GM23248 (cell line): ENCODE data around the gene TMEM98. TPM values are rescaled to one million over a fixed set of nuclear protein-coding genes. Genes with fewer than 3 reads are reported as not detected.

Experiments
- DNase-seq: peaks from one replicate; pipeline ENCODE4 v3.0.0-alpha.2; 2015
- H2AFZ ChIP-seq: fragments of 200-600 bp; sonication (generic); 2 replicates; pipeline ENCODE4 v1.6.1; 2016; ENCODE audit warnings: antibody characterized with exemption
- H3F3A ChIP-seq: fragments of 200-600 bp; sonication (generic); 2 replicates; pipeline ENCODE4 v1.6.1; 2016; ENCODE audit warnings: mild to moderate bottlenecking, antibody characterized with exemption, mixed run types; ENCODE audit not compliant: insufficient read depth
- H3K27ac ChIP-seq: fragments of 200-600 bp; sonication (generic); 2 replicates; pipeline ENCODE4 v1.5.1; 2016; ENCODE audit warnings: mild to moderate bottlenecking
- H3K27me3 ChIP-seq: fragments of 200-600 bp; sonication (generic); replicated peaks from 2 replicates; pipeline ENCODE4 v1.6.1; 2016; ENCODE audit warnings: mild to moderate bottlenecking; ENCODE audit not compliant: insufficient read depth
- H3K36me3 ChIP-seq: fragments of 200-600 bp; sonication (generic); 2 replicates; pipeline ENCODE4 v1.6.1; 2016; ENCODE audit warnings: low read depth, mild to moderate bottlenecking
- H3K4me1 ChIP-seq: fragments of 200-600 bp; sonication (generic); 2 replicates; pipeline ENCODE4 v1.6.1; 2016; ENCODE audit warnings: mild to moderate bottlenecking; ENCODE audit not compliant: insufficient read depth
- H3K4me2 ChIP-seq: fragments of 200-600 bp; sonication (generic); one replicate; pipeline ENCODE4 v1.6.1; 2016; ENCODE audit warnings: mild to moderate bottlenecking; ENCODE audit not compliant: unreplicated experiment
- H3K4me3 ChIP-seq: fragments of 200-600 bp; sonication (generic); 2 replicates; pipeline ENCODE4 v1.5.1; 2016; ENCODE audit warnings: mild to moderate bottlenecking
- H3K79me2 ChIP-seq: fragments of 200-600 bp; sonication (generic); 2 replicates; pipeline ENCODE4 v1.6.1; 2016; ENCODE audit warnings: mild to moderate bottlenecking; ENCODE audit not compliant: insufficient read depth
- H3K9ac ChIP-seq: fragments of 200-600 bp; sonication (generic); 2 replicates; pipeline ENCODE4 v1.6.1; 2016; ENCODE audit warnings: mild to moderate bottlenecking
- H3K9me2 ChIP-seq: fragments of 200-600 bp; sonication (generic); 2 replicates; pipeline ENCODE4 v1.6.1; 2016; ENCODE audit warnings: mixed run types, mild to moderate bottlenecking, moderate library complexity; ENCODE audit not compliant: insufficient read depth
- H3K9me3 ChIP-seq: fragments of 200-600 bp; sonication (generic); one replicate; pipeline ENCODE4 v1.6.1; 2017; ENCODE audit warnings: low read depth
- H4K20me1 ChIP-seq: fragments of 200-600 bp; sonication (generic); 2 replicates; pipeline ENCODE4 v1.6.0; 2016; ENCODE audit not compliant: insufficient read depth
- EZH2 ChIP-seq: fragments of 200-600 bp; sonication (generic); IDR thresholded peaks from 2 replicates; pipeline ENCODE4 v1.6.1; 2018; ENCODE audit warnings: antibody characterized with exemption, mild to moderate bottlenecking; ENCODE audit not compliant: insufficient read depth, poor library complexity, severe bottlenecking
- EZH2phosphoT487 ChIP-seq: fragments of 200-600 bp; sonication (generic); IDR thresholded peaks from 2 replicates; pipeline ENCODE4 v1.6.1; 2018; ENCODE audit warnings: antibody characterized with exemption, moderate library complexity, mild to moderate bottlenecking, low read depth; ENCODE audit not compliant: insufficient read depth
- WGBS, 2 experiments: methylation state at CpG; one replicate each; pipeline ENCODE4 v1.1.6; 2015 to 2017; ENCODE audit warnings: low lambda C conversion rate in 2 of 2, low coverage in 1 of 2; ENCODE audit errors: missing lambda C conversion rate in 2 of 2; 5-methylcytosine and 5-hydroxymethylcytosine counted together
- in situ Hi-C: fragments of 300-500 bp; cut with MboI; formaldehyde crosslinking; loops from 2 replicates; pipeline ENCODE4 v1.15.0; 2020
- polyA plus RNA-seq: library from polyadenylated mRNA; unstranded; fragments of >200 nt; fragmentation: Nextera tagmentation; extraction: Ambion mirVana; gene quantifications from 2 replicates; pipeline ENCODE4 v1.2.1, GENCODE V29; 2016
- total RNA-seq: library from RNA; depleted of rRNA; stranded (reverse); fragments of >200 nt; shearing (Covaris generic); gene quantifications from 2 replicates; pipeline ENCODE4 v1.2.3, GENCODE V29; 2014; rRNA removed

The TMEM98 gene
- total RNA-seq = 143 and 148 TPM in 2 replicates
- polyA plus RNA-seq = 153 and 157 TPM in 2 replicates

- WGBS, 2 experiments = 0 to 1% methylated on average over 39 to 45 of the region's 99 CpGs
- peak within 1 kb of the TSS; percentile 97 for H2AFZ ChIP-seq
Measured at GRCh38 chr17:32927724-32928585, at the start of gene TMEM98. Gene TMEM98, plus strand, starts transcription at chr17:32928153. Its CDS starts 3,376 bp downstream, at chr17:32931529.

GRCh38 chr17:32878211-32878610 is 49.7 kb upstream of the TMEM98 start:
- peaks cover 55% of the 10 kb centered on the region for H3F3A ChIP-seq
- no peaks in the 10 kb centered on the region for H3K27me3 ChIP-seq
- H3K36me3 ChIP-seq = no peaks in the 10 kb centered on the region
- H3K27ac ChIP-seq = peak overlapping the region; percentile 71
- TF ChIP-seq EZH2 = no peak
- TF ChIP-seq EZH2phosphoT487 = no peak
- in situ Hi-C loops = no loop called here
- DNase-seq = peak; percentile 98
- peak overlapping the region; percentile 68 for H3K4me3 ChIP-seq
- no peaks in the 10 kb centered on the region for H3K9me2 ChIP-seq
- H2AFZ ChIP-seq = no peak overlapping the region
- H3K9ac ChIP-seq = peak overlapping the region; percentile 67
- H4K20me1 ChIP-seq = no peaks in the 10 kb centered on the region
- peaks cover 57% of the 10 kb centered on the region for H3K4me1 ChIP-seq
- no peaks in the 10 kb centered on the region for H3K9me3 ChIP-seq
- WGBS, 2 experiments = 28 to 34% methylated on average over 3 of the region's 3 CpGs
- H3K79me2 ChIP-seq = peaks cover 33% of the 10 kb centered on the region
- H3K4me2 ChIP-seq = peak overlapping the region; percentile 82

More at GRCh38 chr17:32927724-32928585, at the start of gene TMEM98:
- Histone ChIP-seq H3K9me2 (no peaks in the 10 kb centered on the region), H3K27me3 (no peaks in the 10 kb centered on the region), H3F3A (peaks cover 6% of the 10 kb centered on the region), H3K4me1 (peaks cover 14% of the 10 kb centered on the region; the same call in 1 of the 2 replicates), H3K9ac (peak within 1 kb of the TSS; percentile 95), H3K4me2 (peak within 1 kb of the TSS; percentile 96), H3K36me3 (peaks cover 6% of the 10 kb centered on the region; the same call in 1 of the 2 replicates), H3K4me3 (peak within 1 kb of the TSS; percentile 85), H3K79me2 (peaks cover 19% of the 10 kb centered on the region), H3K27ac (peak within 1 kb of the TSS; percentile 45), H3K9me3 (no peaks in the 10 kb centered on the region), H4K20me1 (no peaks in the 10 kb centered on the region)
- TF ChIP-seq EZH2 (no peak), EZH2phosphoT487 (no peak)
- in situ Hi-C loops = no loop called here
- DNase-seq = peak; percentile 73

- H3F3A ChIP-seq = peaks cover 62% of the 10 kb centered on the region
- TF ChIP-seq EZH2phosphoT487 (no peak), EZH2 (no peak)
- H3K4me1 ChIP-seq = peaks cover 55% of the 10 kb centered on the region
- no peak overlapping the region for H3K4me3 ChIP-seq
- H3K27ac ChIP-seq = no peak overlapping the region
- no peak for DNase-seq
- WGBS, 2 experiments = 98 to 100% methylated on average over 1 of the region's 1 CpG
- H3K36me3 ChIP-seq = no peaks in the 10 kb centered on the region
- H3K27me3 ChIP-seq = no peaks in the 10 kb centered on the region
- no peaks in the 10 kb centered on the region for H3K9me2 ChIP-seq
- H4K20me1 ChIP-seq = no peaks in the 10 kb centered on the region
- H3K79me2 ChIP-seq = peaks cover 24% of the 10 kb centered on the region
- no peak overlapping the region for H3K4me2 ChIP-seq
- H3K9me3 ChIP-seq = no peaks in the 10 kb centered on the region
- no peak overlapping the region for H2AFZ ChIP-seq
- H3K9ac ChIP-seq = no peak overlapping the region
- in situ Hi-C loops = no loop called here
Measured at GRCh38 chr17:32879134-32879533, 48.8 kb upstream of the TMEM98 start.

- H3K9me3 ChIP-seq = no peaks in the 10 kb centered on the region
- in situ Hi-C loops = no loop called here
- peak; percentile 73 for DNase-seq
Measured at GRCh38 chr17:32880671-32881453, 47.1 kb upstream of the TMEM98 start.

More at GRCh38 chr17:32880671-32881453, 47.1 kb upstream of the TMEM98 start:
- H3K4me2 ChIP-seq = no peak overlapping the region
- H3K4me1 ChIP-seq = peaks cover 46% of the 10 kb centered on the region
- no peaks in the 10 kb centered on the region for H4K20me1 ChIP-seq
- peak overlapping the region; percentile 38 for H3K27ac ChIP-seq
- H3F3A ChIP-seq = peaks cover 56% of the 10 kb centered on the region
- H3K36me3 ChIP-seq = no peaks in the 10 kb centered on the region
- H3K9ac ChIP-seq = no peak overlapping the region
- WGBS, 2 experiments = 64 to 69% methylated on average over 6 of the region's 6 CpGs
- H3K79me2 ChIP-seq = peaks cover 6% of the 10 kb centered on the region; the same call in 1 of the 2 replicates
- H3K27me3 ChIP-seq = no peaks in the 10 kb centered on the region
- H3K9me2 ChIP-seq = no peaks in the 10 kb centered on the region
- TF ChIP-seq EZH2phosphoT487 = no peak
- TF ChIP-seq EZH2 = no peak
- H2AFZ ChIP-seq = peak overlapping the region; percentile 36
- H3K4me3 ChIP-seq = no peak overlapping the region
